ENCODE results near the gene MORN1.

Gene MORN1

DNA sequence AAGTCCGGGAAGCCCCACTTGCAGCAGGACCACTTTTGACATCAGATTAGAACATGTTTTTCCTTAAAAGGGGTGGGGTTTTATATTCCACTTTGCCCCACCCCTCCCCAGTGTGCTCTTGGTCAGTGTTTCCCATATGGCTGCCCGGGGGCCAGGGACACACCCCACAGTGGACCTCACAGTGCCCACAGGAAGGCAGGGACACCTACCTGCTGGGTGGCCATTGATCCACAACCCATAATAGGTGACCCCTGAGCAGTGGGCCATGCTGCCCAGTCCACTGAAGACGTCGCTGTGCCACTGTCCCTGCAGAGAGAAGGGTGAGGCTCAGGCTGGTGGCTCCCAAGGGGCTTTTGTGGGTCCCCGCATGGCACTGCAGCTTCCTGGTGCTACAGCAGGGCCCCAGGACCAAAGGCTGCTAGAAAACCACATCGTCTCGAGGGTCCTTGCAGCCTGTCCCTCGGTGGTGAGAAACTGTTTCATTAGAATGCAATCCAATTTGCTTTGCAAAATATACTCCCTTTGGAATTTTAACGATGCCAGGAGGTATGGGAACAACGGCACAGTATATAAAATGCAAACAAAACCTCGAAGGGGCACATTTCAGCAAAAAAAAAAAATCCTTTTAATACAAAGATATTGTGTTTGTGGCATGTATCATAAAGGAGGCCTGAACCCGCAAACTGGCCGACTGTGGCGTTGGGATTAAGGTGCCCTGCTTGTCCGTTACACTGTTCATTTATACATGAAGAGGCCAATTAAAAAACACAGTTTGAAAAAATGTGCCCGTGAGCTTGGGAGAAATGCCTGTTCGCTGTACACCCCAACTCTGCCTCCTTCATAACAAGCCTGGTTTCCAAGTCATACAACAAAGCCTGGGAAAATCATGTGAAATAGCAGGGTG is 16.9 kb downstream of the MORN1 start:
- no peak overlapping the region for H3K4me3 ChIP-seq (ENCODE audit: low read depth, low read length)
- no peak for DNase-seq (ENCODE audit: low read depth, low spot score)
- POLR2A ChIA-PET = no interaction called here
- CTCF ChIA-PET = interaction anchor here (1.5 to 21.2 kb wide), 2 partner anchors 174 to 200 kb away, joined by 6 to 891 read pairs; partner anchors contain the start of gene FAAP20
- TF ChIP-seq, protein P1, sequence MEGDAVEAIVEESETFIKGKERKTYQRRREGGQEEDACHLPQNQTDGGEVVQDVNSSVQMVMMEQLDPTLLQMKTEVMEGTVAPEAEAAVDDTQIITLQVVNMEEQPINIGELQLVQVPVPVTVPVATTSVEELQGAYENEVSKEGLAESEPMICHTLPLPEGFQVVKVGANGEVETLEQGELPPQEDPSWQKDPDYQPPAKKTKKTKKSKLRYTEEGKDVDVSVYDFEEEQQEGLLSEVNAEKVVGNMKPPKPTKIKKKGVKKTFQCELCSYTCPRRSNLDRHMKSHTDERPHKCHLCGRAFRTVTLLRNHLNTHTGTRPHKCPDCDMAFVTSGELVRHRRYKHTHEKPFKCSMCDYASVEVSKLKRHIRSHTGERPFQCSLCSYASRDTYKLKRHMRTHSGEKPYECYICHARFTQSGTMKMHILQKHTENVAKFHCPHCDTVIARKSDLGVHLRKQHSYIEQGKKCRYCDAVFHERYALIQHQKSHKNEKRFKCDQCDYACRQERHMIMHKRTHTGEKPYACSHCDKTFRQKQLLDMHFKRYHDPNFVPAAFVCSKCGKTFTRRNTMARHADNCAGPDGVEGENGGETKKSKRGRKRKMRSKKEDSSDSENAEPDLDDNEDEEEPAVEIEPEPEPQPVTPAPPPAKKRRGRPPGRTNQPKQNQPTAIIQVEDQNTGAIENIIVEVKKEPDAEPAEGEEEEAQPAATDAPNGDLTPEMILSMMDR (IDR thresholded peaks at IDR 0.05; ENCODE audit: insufficient read depth, low read length, missing control alignments) = no peak

DNA sequence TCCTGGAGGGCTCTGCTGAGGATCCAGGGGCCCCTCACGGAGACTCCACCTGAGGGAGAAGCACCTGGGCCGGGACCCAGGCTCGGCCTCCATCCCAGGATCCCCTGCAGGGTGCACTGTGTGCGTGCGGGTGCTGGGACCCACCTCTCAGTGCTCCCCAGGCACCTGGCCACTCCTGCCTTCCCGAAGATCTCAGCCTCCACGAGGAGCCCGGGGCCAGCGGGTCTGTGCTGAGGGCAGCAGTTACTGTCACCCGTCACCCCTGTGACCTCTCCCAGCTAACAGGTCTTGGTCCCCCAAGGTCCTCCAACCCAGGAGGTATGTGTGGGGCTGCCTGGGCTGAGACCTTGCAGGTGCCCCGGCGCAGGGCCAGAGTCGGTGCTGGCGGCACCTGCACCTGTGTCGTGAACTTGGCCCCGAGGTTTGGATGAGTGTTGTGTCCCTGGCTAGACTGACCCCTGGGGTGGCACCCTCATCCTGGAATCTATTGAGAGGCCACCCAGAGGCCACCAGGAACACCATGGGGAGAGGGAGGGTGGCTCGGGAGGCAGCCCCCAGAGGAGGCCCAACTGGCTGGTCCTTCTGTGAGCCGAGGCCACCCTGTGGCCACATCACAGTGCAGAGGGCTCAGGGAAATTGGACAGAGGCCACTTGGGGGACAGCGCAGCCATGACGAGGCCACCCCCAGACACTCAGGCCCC is 17.7 kb downstream of the MORN1 start:
- DNase-seq (ENCODE audit: low read depth, low spot score) = no peak
- ChIA-PET CTCF (interaction anchor here (0.6 to 21.2 kb wide), 2 partner anchors 8 to 173 kb away, joined by 3 to 891 read pairs; partner anchors contain the start of gene FAAP20), POLR2A (no interaction called here)
- TF ChIP-seq, protein P1 (IDR thresholded peaks at IDR 0.05; ENCODE audit: insufficient read depth, low read length, missing control alignments) = no peak
- H3K4me3 ChIP-seq (ENCODE audit: low read depth, low read length) = no peak overlapping the region

- POLR2A ChIA-PET = no interaction called here
- no peak for DNase-seq (ENCODE audit: low read depth, low spot score)
- no peak overlapping the region for H3K4me3 ChIP-seq (ENCODE audit: low read depth, low read length)
- CTCF ChIA-PET = interaction anchor here (0.6 to 1.2 kb wide), 3 partner anchors 9 to 178 kb away, joined by 3 read pairs; partner anchors contain the start of gene FAAP20
- TF ChIP-seq, protein P1 (IDR thresholded peaks at IDR 0.05; ENCODE audit: insufficient read depth, low read length, missing control alignments) = no peak
These were observed 18.5 kb downstream of the MORN1 start for GRCh38 chr1:2372551-2373490.

DNA sequence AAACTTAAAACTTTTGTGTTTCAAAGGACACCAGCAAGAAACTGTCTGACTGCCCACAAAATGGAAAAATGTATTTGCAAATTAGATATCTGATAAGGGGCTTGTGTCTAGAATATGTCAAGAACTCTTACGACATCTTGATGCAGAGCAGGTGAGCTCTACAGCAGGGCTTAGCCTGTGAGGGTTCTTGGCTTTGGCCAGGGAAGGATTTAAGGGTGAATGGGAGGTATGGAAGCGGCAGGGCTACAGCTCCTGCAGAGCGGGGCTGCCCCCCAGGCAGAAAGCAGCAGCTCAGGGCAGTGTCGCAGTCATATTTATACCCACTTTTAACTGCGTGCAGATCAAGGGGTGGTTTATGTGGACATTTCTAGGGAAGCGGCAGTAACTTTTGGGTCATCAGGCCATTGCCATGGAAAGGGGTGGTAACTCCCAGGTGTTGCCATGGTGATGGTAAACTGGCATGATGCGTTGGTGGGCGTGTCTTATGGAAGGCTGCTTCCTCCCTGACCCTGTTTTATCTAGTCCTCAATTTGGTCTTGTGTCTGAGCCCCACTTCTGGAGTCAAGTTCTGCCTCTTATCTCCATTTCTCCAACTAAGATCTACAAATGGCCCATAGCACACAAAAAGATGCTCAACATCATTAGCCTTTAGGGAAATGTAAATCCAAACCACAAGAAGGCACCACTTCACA is 23.2 kb downstream of the MORN1 start:
- H3K4me3 ChIP-seq (ENCODE audit: low read depth, low read length) = no peak overlapping the region
- TF ChIP-seq, protein P1 (IDR thresholded peaks at IDR 0.05; ENCODE audit: insufficient read depth, low read length, missing control alignments) = no peak
- ChIA-PET POLR2A (no interaction called here), CTCF (interaction anchor here (0.7 to 3.4 kb wide), 4 partner anchors 13 to 172 kb away, joined by 3 to 22 read pairs (median 4); no protein-coding TSS in a partner anchor)
- no peak for DNase-seq (ENCODE audit: low read depth, low spot score)

GRCh38 chr1:2363847-2364513 is 27.4 kb downstream of the MORN1 start:
- H3K4me3 ChIP-seq (ENCODE audit: low read depth, low read length) = no peak overlapping the region
- CTCF ChIA-PET = interaction anchor here (0.8 kb wide), 1 partner anchor 169 kb away, joined by 4 read pairs; the partner anchor contains the start of gene FAAP20
- no peak for DNase-seq (ENCODE audit: low read depth, low spot score)
- POLR2A ChIA-PET = interaction anchor here (0.6 kb wide), 1 partner anchor 68 kb away, joined by 6 read pairs; no protein-coding TSS in a partner anchor
- TF ChIP-seq, protein P1 (IDR thresholded peaks at IDR 0.05; ENCODE audit: insufficient read depth, low read length, missing control alignments) = no peak

Data from AG04449 (cell line).